Stimulated activated CD8-positive, alpha-beta memory T cell treated with anti-CD3 and anti-CD28 coated beads, Interleukin-2, amount 100 ng/mL, for 1 hour (primary cell): Measurements from ENCODE around the gene GABBR1.

Source experiments
- DNase-seq, 2 donors: peaks; one replicate each; pipeline ENCODE4 v3.0.0-alpha.2; 2020; ENCODE audit warnings: low read depth in 2 of 2

The GABBR1 gene

GRCh38 chr6:29653452-29654038 lies 20.6 kb upstream of the GABBR1 start:
- peak in 1 of 2 donors; percentile 21 for DNase-seq

- no peak for DNase-seq
Observed at GRCh38 chr6:29652198-29652584, 19.2 kb upstream of the GABBR1 start.

- DNase-seq = no peak
Observed at GRCh38 chr6:29651413-29652197, 18.6 kb upstream of the GABBR1 start.

GRCh38 chr6:29649701-29650673 lies 17.0 kb upstream of the GABBR1 start:
- DNase-seq = peak; percentile 96

- DNase-seq = no peak
Observed at GRCh38 chr6:29647927-29648642, 15.1 kb upstream of the GABBR1 start.

- DNase-seq = no peak
Observed at GRCh38 chr6:29641430-29642148, 8.6 kb upstream of the GABBR1 start.

- DNase-seq = no peak
Observed at GRCh38 chr6:29637247-29637646, 4.3 kb upstream of the GABBR1 start.

GRCh38 chr6:29633534-29633905 lies 537 bp upstream of the GABBR1 start:
- no peak for DNase-seq

- peak in 1 of 2 donors; percentile 38 for DNase-seq
Observed at GRCh38 chr6:29631860-29632731, 887 bp downstream of the GABBR1 start.

- DNase-seq = no peak
Observed at GRCh38 chr6:29631209-29631810, 1.7 kb downstream of the GABBR1 start.

GRCh38 chr6:29630315-29630714 lies 2.7 kb downstream of the GABBR1 start:
- DNase-seq = no peak

- no peak for DNase-seq
Observed at GRCh38 chr6:29629571-29629970, 3.4 kb downstream of the GABBR1 start.

GRCh38 chr6:29628419-29629281 lies 4.3 kb downstream of the GABBR1 start:
- peak in 1 of 2 donors; percentile 36 for DNase-seq

- DNase-seq = peak in 1 of 2 donors; percentile 24
Observed at GRCh38 chr6:29627755-29628418, 5.1 kb downstream of the GABBR1 start.

- DNase-seq = no peak
Observed at GRCh38 chr6:29626948-29627754, 5.8 kb downstream of the GABBR1 start.

GRCh38 chr6:29625337-29625930 lies 7.5 kb downstream of the GABBR1 start:
- no peak for DNase-seq

- DNase-seq = no peak
Observed at GRCh38 chr6:29624520-29624961, 8.4 kb downstream of the GABBR1 start.
